Mesenchymal stem cell (in vitro differentiated cells and primary cell): ENCODE measurements around the gene CDC73.

Source experiments
- DNase-seq: peaks from one replicate; pipeline ENCODE4 v3.0.0-alpha.2; 2013
- H2AFZ ChIP-seq: one replicate; pipeline ENCODE4 v1.6.1; 2013; ENCODE audit warnings: low read depth, mild to moderate bottlenecking, control low read depth, inconsistent platforms, low read length, moderate library complexity
- H2AK5ac ChIP-seq: 2 replicates; pipeline ENCODE4 v1.6.1; 2013; ENCODE audit warnings: low read length, moderate library complexity, mild to moderate bottlenecking, inconsistent platforms; ENCODE audit not compliant: severe bottlenecking
- H2BK120ac ChIP-seq: one replicate; pipeline ENCODE4 v1.6.1; 2013; ENCODE audit warnings: low read depth, mild to moderate bottlenecking, inconsistent platforms, low read length, moderate library complexity
- H2BK12ac ChIP-seq, 2 experiments: one replicate each; pipeline ENCODE4 v1.6.1; 2013; ENCODE audit warnings: inconsistent platforms in 2 of 2, low read length in 2 of 2, mild to moderate bottlenecking in 2 of 2, moderate library complexity in 2 of 2, control low read depth in 1 of 2
- H2BK15ac ChIP-seq: one replicate; pipeline ENCODE4 v1.6.1; 2013; ENCODE audit warnings: mild to moderate bottlenecking, low read depth, inconsistent platforms; ENCODE audit not compliant: poor library complexity, severe bottlenecking
- H2BK5ac ChIP-seq: 2 replicates; pipeline ENCODE4 v1.6.1; 2013; ENCODE audit warnings: low read depth, mild to moderate bottlenecking, low read length, control low read depth, inconsistent platforms; ENCODE audit not compliant: poor library complexity, severe bottlenecking
- H3K14ac ChIP-seq, 2 experiments: one replicate each; pipeline ENCODE4 v1.6.1; 2013; ENCODE audit warnings: inconsistent platforms in 2 of 2, low read length in 2 of 2, control low read depth in 1 of 2, mild to moderate bottlenecking in 1 of 2, moderate library complexity in 1 of 2
- H3K18ac ChIP-seq, 2 experiments: one replicate each; pipeline ENCODE4 v1.6.1; 2013; ENCODE audit warnings: inconsistent platforms in 2 of 2, low read length in 2 of 2, control low read depth in 1 of 2, low read depth in 1 of 2, mild to moderate bottlenecking in 1 of 2
- H3K23ac ChIP-seq, 2 experiments: one replicate each; pipeline ENCODE4 v1.6.1; 2013; ENCODE audit warnings: inconsistent platforms in 2 of 2, low read length in 2 of 2, mild to moderate bottlenecking in 2 of 2, moderate library complexity in 2 of 2, control low read depth in 1 of 2
- H3K27ac ChIP-seq: 2 replicates; pipeline ENCODE4 v1.5.1; 2013; ENCODE audit warnings: mild to moderate bottlenecking, moderate library complexity, low read length, control low read depth, inconsistent platforms; ENCODE audit not compliant: poor library complexity, severe bottlenecking
- H3K27me3 ChIP-seq, 2 experiments: 2 replicates each; pipeline versions ENCODE4 v1.6.1 to v1.7.0; 2013; ENCODE audit warnings: low read length in 2 of 2, mild to moderate bottlenecking in 2 of 2, moderate library complexity in 2 of 2, control low read depth in 1 of 2, inconsistent platforms in 1 of 2; ENCODE audit not compliant: control insufficient read depth in 1 of 2, insufficient read depth in 1 of 2
- H3K36me3 ChIP-seq, 2 experiments: 2 replicates each; pipeline versions ENCODE4 v1.6.1 to v1.7.0; 2013; ENCODE audit warnings: low read length in 2 of 2, control low read depth in 1 of 2, inconsistent platforms in 1 of 2, low read depth in 1 of 2, mild to moderate bottlenecking in 1 of 2; ENCODE audit not compliant: insufficient read depth in 2 of 2, control insufficient read depth in 1 of 2
- H3K4ac ChIP-seq, 2 experiments: one replicate each; pipeline ENCODE4 v1.6.1; 2013; ENCODE audit warnings: inconsistent platforms in 2 of 2, low read length in 2 of 2, mild to moderate bottlenecking in 2 of 2, moderate library complexity in 2 of 2, control low read depth in 1 of 2, low read depth in 1 of 2
- H3K4me1 ChIP-seq: 2 replicates; pipeline ENCODE4 v1.6.1; 2013; ENCODE audit warnings: low read depth, low read length, control low read depth; ENCODE audit not compliant: control insufficient read depth, insufficient read depth
- H3K4me2 ChIP-seq: 2 replicates; pipeline ENCODE4 v1.6.1; 2013; ENCODE audit warnings: low read length, mild to moderate bottlenecking, inconsistent platforms; ENCODE audit not compliant: poor library complexity, severe bottlenecking
- H3K4me3 ChIP-seq, 2 experiments: 2 replicates each; pipeline versions ENCODE4 v1.5.1 to v1.7.0; 2013; ENCODE audit warnings: low read length in 2 of 2, mild to moderate bottlenecking in 2 of 2, control low read depth in 1 of 2, low read depth in 1 of 2; ENCODE audit not compliant: insufficient read depth in 1 of 2
- H3K79me1 ChIP-seq: replicated peaks from 2 replicates; pipeline ENCODE4 v1.6.1; 2013; ENCODE audit warnings: mild to moderate bottlenecking, control low read depth, low read length, inconsistent platforms; ENCODE audit not compliant: poor library complexity, severe bottlenecking
- H3K9ac ChIP-seq: 2 replicates; pipeline ENCODE4 v1.7.0; 2013; ENCODE audit warnings: mild to moderate bottlenecking, low read length, moderate library complexity
- H3K9me3 ChIP-seq: 2 replicates; pipeline ENCODE4 v1.7.0; 2013; ENCODE audit warnings: mild to moderate bottlenecking, low read length; ENCODE audit not compliant: control insufficient read depth
- H4K8ac ChIP-seq: one replicate; pipeline ENCODE4 v1.6.1; 2013; ENCODE audit warnings: inconsistent platforms, mild to moderate bottlenecking, low read length, moderate library complexity
- H4K91ac ChIP-seq: one replicate; pipeline ENCODE4 v1.6.1; 2013; ENCODE audit warnings: mild to moderate bottlenecking, low read length, inconsistent platforms
- WGBS: methylation state at CpG from one replicate; pipeline ENCODE4 v1.1.7; 2013; ENCODE audit warnings: mixed read lengths; 5-methylcytosine and 5-hydroxymethylcytosine counted together

CDC73 gene

DNA sequence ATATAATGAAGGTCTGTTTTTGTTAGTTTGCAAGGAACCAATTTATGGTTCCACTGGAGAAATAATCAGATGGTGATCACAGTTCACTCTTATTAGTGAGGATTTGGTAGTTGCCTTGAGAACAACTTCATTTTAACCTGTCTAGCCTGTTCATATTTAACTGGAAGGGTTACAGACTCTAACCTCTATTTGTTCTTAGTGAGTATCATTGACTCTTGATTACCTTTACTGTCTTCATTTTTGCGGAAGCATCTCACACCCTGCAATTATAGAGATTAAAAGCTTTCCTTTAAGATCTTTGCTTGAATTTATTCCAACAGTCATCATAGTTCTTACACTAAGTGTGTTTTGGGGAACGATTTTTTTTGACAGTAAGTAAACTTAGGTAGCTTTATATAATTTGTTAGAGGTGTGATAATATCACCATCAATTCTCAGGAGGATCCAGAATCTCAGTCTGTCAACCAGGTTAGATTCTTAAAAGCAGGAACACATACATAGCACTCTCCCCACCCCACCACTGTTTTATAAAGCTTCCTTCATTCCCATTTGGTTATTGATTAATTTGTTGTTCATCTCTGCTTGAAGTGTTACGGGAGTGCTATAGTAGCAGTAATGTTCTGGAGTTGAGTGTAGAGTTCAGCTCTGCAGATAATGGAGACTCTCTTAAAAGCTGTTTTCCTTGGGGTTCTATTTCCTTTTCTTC lies 34.4 kb downstream of the CDC73 start:
- H3K4ac ChIP-seq: no peak overlapping the region
- no peak overlapping the region for H3K23ac ChIP-seq
- H3K18ac ChIP-seq: no peak overlapping the region
- no peak for DNase-seq
- H3K27me3 ChIP-seq: no peaks in the 10 kb centered on the region
- H4K91ac ChIP-seq: no peak overlapping the region
- no peak overlapping the region for H2BK15ac ChIP-seq
- H3K14ac ChIP-seq: no peak overlapping the region
- no peak overlapping the region for H2AFZ ChIP-seq
- no peak overlapping the region for H3K4me2 ChIP-seq
- 100% methylated on average over 1 of the region's 3 CpGs for WGBS
- no peak overlapping the region for H2BK12ac ChIP-seq
- H2BK5ac ChIP-seq: no peak overlapping the region
- H3K36me3 ChIP-seq: peaks cover 8 to 59% of the 10 kb centered on the region in 2 experiments
- no peak overlapping the region for H2BK120ac ChIP-seq
- no peak overlapping the region for H2AK5ac ChIP-seq
- no peak overlapping the region for H3K9ac ChIP-seq
- no peaks in the 10 kb centered on the region for H3K9me3 ChIP-seq
- H3K4me3 ChIP-seq: no peak overlapping the region
- no peaks in the 10 kb centered on the region for H3K4me1 ChIP-seq
- no peak overlapping the region for H4K8ac ChIP-seq
- H3K79me1 ChIP-seq: peaks cover 8% of the 10 kb centered on the region
- H3K27ac ChIP-seq: no peak overlapping the region

GRCh38 chr1:193156822-193157142 lies 35.0 kb downstream of the CDC73 start:
- H2BK12ac ChIP-seq: no peak overlapping the region
- no peak overlapping the region for H2AFZ ChIP-seq
- WGBS: 86% methylated on average over 3 of the region's 3 CpGs
- H4K91ac ChIP-seq: no peak overlapping the region
- H2AK5ac ChIP-seq: no peak overlapping the region
- peaks cover 8% of the 10 kb centered on the region for H3K79me1 ChIP-seq
- no peak overlapping the region for H3K14ac ChIP-seq
- H3K27ac ChIP-seq: no peak overlapping the region
- H3K9ac ChIP-seq: no peak overlapping the region
- H3K36me3 ChIP-seq: peaks cover 5 to 54% of the 10 kb centered on the region in 2 experiments
- H4K8ac ChIP-seq: no peak overlapping the region
- peak overlapping the region; percentile 16 for H3K4me2 ChIP-seq
- no peak overlapping the region for H2BK120ac ChIP-seq
- H3K9me3 ChIP-seq: no peaks in the 10 kb centered on the region
- no peaks in the 10 kb centered on the region for H3K27me3 ChIP-seq
- H3K4me1 ChIP-seq: no peaks in the 10 kb centered on the region
- no peak overlapping the region for H3K18ac ChIP-seq
- H2BK15ac ChIP-seq: no peak overlapping the region
- H2BK5ac ChIP-seq: no peak overlapping the region
- H3K23ac ChIP-seq: no peak overlapping the region
- no peak overlapping the region for H3K4me3 ChIP-seq
- no peak for DNase-seq
- H3K4ac ChIP-seq: no peak overlapping the region

DNA sequence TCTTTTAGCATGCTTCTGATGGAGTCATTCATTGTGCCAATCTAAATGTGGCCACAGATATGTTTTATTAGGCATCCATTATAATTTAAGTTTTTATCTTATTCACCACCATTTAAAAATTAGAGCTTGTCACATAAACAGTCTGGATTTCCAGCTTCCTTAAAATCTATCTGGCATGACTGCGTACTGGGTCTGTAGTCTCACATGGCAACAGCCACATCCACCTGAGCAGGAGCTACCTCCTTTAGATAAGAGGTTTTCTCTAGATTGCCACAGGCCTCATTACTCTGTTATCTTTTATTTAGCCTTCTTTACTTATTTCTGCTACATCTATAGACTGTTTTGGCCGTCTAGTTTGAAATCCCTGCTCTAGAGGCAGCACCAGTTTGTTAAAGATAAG lies 35.5 kb downstream of the CDC73 start:
- DNase-seq: no peak
- H3K79me1 ChIP-seq: peaks cover 8% of the 10 kb centered on the region
- WGBS: 100% methylated on average over 2 of the region's 2 CpGs
- no peaks in the 10 kb centered on the region for H3K9me3 ChIP-seq
- no peak overlapping the region for H3K4me2 ChIP-seq
- no peak overlapping the region for H3K23ac ChIP-seq
- no peak overlapping the region for H3K18ac ChIP-seq
- H3K36me3 ChIP-seq: peaks cover 7 to 48% of the 10 kb centered on the region in 2 experiments
- H3K27ac ChIP-seq: no peak overlapping the region
- H3K4me1 ChIP-seq: no peaks in the 10 kb centered on the region
- H3K4ac ChIP-seq: no peak overlapping the region
- H2BK120ac ChIP-seq: no peak overlapping the region
- no peaks in the 10 kb centered on the region for H3K27me3 ChIP-seq
- no peak overlapping the region for H4K91ac ChIP-seq
- H2BK15ac ChIP-seq: no peak overlapping the region
- no peak overlapping the region for H2AK5ac ChIP-seq
- H4K8ac ChIP-seq: no peak overlapping the region
- H3K4me3 ChIP-seq: no peak overlapping the region
- no peak overlapping the region for H2BK12ac ChIP-seq
- no peak overlapping the region for H3K14ac ChIP-seq
- H2AFZ ChIP-seq: no peak overlapping the region
- H3K9ac ChIP-seq: no peak overlapping the region
- no peak overlapping the region for H2BK5ac ChIP-seq

GRCh38 chr1:193176113-193176512 lies 54.3 kb downstream of the CDC73 start:
- Histone ChIP-seq H3K14ac (no peak overlapping the region), H3K27ac (no peak overlapping the region), H2AFZ (no peak overlapping the region), H3K27me3 (no peaks in the 10 kb centered on the region), H2BK120ac (no peak overlapping the region), H4K8ac (no peak overlapping the region), H3K79me1 (peaks cover 15% of the 10 kb centered on the region), H3K23ac (no peak overlapping the region), H3K9me3 (no peaks in the 10 kb centered on the region), H3K4ac (no peak overlapping the region), H3K18ac (no peak overlapping the region), H3K4me3 (no peak overlapping the region), H3K4me1 (no peaks in the 10 kb centered on the region), H3K9ac (no peak overlapping the region), H2AK5ac (no peak overlapping the region), H2BK15ac (no peak overlapping the region), H3K4me2 (no peak overlapping the region), H3K36me3 (peaks cover 0 to 17% of the 10 kb centered on the region in 2 experiments), H2BK12ac (no peak overlapping the region), H4K91ac (no peak overlapping the region), H2BK5ac (no peak overlapping the region)
- peak; percentile 30 for DNase-seq
- no CpG with 5 or more reads among the region's 1 CpG for WGBS
